ENCODE results near the gene RAB31. TPM values are rescaled to one million over a fixed set of nuclear protein-coding genes. Genes with fewer than 3 reads are reported as not detected.

Gene RAB31
- total and polyA plus RNA-seq, 5 donors: 9.1 to 42.3 (median 24.3) TPM

DNA sequence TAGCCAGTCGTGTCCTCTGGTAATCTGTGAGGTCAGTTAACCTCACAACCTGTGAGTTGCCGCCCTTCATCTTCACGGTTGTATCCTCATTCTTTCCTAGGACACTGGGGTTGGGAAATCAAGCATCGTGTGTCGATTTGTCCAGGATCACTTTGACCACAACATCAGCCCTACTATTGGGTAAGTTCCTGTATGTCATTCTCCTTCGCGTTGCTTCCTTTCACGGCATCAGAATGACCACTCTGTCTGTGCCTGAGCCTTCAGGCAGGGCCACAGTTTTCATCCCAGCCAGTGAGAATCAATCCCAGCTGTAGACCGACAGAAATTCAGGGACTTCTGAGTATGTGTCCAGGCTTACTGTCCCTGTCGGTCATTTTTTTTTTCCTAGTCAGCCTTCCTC, 67.1 kb downstream of the RAB31 start:
- H3K27me3 ChIP-seq (ENCODE audit: control insufficient read depth, insufficient read depth): no peaks in the 10 kb centered on the region
- H3K4me1 ChIP-seq (ENCODE audit: control insufficient read depth, insufficient read depth, low read length): no peaks in the 10 kb centered on the region
- 65% methylated on average over 10 of the region's 10 CpGs for WGBS
- ATAC-seq: peak; percentile 13 to 30
- H3K4me3 ChIP-seq (ENCODE audit: low read length): no peak overlapping the region
- no peak overlapping the region for H3K27ac ChIP-seq (ENCODE audit: low read length)
- H3K9me3 ChIP-seq (ENCODE audit: control insufficient read depth, low read length): no peaks in the 10 kb centered on the region
- intact Hi-C loops (cut with DNase I): loop anchor here in 3 of 4 donors (10.0 kb wide), 2 partner anchors 170 to 200 kb away; no protein-coding TSS in a partner anchor
- DNase-seq: no peak

DNA sequence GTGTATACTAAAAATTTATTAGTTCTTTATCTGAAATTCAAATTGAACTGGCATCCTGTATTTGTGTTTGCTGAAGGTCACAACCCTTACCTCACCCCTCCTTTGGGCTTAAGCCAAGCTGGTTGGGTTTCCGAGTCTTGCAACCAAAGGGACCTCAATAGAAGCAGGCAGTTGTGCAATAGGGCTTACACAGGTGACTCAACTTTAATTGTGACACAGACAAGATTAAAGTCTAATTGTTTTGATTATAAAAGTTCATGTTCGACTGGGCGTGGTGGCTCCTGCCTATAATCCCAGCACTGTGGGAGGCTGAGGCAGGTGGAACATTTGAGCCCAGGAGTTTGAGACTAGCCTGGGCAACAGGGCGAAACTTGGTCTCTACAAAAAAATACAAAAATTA, 71.5 kb downstream of the RAB31 start:
- ATAC-seq (no peak), DNase-seq (no peak)
- WGBS: 88% methylated on average over 4 of the region's 4 CpGs
- intact Hi-C loops (cut with DNase I): loop anchor here in 3 of 4 donors (10.0 kb wide), 2 partner anchors 175 to 205 kb away; no protein-coding TSS in a partner anchor
- H3K4me3 ChIP-seq (ENCODE audit: low read length): no peak overlapping the region
- H3K4me1 ChIP-seq (ENCODE audit: control insufficient read depth, insufficient read depth, low read length): no peaks in the 10 kb centered on the region
- no peak overlapping the region for H3K27ac ChIP-seq (ENCODE audit: low read length)
- H3K27me3 ChIP-seq (ENCODE audit: control insufficient read depth, insufficient read depth): no peaks in the 10 kb centered on the region
- H3K9me3 ChIP-seq (ENCODE audit: control insufficient read depth, low read length): no peaks in the 10 kb centered on the region

DNA sequence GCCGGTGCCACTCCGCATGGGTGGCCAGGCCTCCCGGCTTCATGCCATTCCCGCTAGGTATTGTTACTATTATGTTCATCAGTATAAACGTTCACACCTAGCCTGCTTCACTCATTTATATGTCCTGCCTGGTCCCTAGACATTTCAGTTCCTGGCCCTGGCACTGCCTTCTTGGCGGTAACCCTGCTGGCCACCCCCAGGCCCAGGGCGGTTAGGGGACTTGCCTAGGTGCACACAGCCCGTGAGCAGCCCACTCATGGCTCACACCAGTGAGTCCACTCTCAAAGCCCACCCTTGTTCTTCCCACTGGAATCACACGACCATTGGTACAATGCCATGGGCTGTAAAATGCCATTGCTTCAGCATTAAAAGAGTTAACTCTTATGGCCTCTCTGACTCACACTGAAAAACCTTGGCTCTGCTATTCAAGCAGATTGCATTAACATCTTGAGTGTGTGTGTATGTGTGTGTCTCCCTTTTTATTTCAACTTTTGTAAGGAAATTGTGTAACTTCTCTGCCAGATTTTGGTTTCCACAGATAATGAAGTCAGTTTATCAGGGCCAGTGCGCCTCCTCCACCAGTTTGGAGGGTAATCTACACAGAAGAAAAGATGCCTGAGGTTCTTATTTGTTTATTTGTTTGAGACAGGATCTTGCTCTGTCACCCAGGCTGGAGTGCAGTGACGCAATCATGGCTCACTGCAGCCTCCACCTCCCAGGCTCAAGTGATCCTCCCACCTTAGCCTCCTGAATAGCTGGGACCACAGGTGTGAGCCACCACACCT, 74.2 kb downstream of the RAB31 start:
- 77% methylated on average over 11 of the region's 11 CpGs for WGBS
- ATAC-seq: peak; percentile 66 to 80
- no peak overlapping the region for H3K4me3 ChIP-seq (ENCODE audit: low read length)
- DNase-seq: peak in 1 of 3 donors; percentile 40
- no peak overlapping the region for H3K27ac ChIP-seq (ENCODE audit: low read length)
- no peaks in the 10 kb centered on the region for H3K4me1 ChIP-seq (ENCODE audit: control insufficient read depth, insufficient read depth, low read length)
- H3K27me3 ChIP-seq (ENCODE audit: control insufficient read depth, insufficient read depth): no peaks in the 10 kb centered on the region
- intact Hi-C loops (cut with DNase I): no loop called here
- H3K9me3 ChIP-seq (ENCODE audit: control insufficient read depth, low read length): no peaks in the 10 kb centered on the region

DNA sequence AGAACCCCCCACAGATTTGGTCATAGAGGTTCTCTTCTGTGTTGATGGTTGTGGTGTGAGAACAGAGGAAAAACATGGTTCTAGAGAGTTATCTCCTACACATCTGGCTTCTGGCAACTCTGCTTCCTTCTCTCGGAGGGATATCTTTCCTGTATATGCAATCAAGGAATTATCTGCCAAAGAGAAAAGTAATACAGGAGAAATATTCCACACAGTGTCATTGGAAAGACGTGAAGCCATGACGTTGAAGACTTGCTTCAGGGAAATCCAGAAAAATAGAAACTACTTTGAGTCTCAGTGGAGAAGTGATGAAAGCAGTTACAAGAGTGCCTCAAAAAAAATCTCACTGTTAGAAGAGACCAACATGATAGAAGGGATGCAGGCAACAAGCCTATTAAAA, 78.5 kb downstream of the RAB31 start:
- WGBS: 74% methylated on average over 3 of the region's 3 CpGs
- no peaks in the 10 kb centered on the region for H3K27me3 ChIP-seq (ENCODE audit: control insufficient read depth, insufficient read depth)
- H3K27ac ChIP-seq (ENCODE audit: low read length): no peak overlapping the region
- intact Hi-C loops (cut with DNase I): no loop called here
- no peaks in the 10 kb centered on the region for H3K4me1 ChIP-seq (ENCODE audit: control insufficient read depth, insufficient read depth, low read length)
- no peak for DNase-seq
- H3K9me3 ChIP-seq (ENCODE audit: control insufficient read depth, low read length): no peaks in the 10 kb centered on the region
- ATAC-seq: no peak
- no peak overlapping the region for H3K4me3 ChIP-seq (ENCODE audit: low read length)

DNA sequence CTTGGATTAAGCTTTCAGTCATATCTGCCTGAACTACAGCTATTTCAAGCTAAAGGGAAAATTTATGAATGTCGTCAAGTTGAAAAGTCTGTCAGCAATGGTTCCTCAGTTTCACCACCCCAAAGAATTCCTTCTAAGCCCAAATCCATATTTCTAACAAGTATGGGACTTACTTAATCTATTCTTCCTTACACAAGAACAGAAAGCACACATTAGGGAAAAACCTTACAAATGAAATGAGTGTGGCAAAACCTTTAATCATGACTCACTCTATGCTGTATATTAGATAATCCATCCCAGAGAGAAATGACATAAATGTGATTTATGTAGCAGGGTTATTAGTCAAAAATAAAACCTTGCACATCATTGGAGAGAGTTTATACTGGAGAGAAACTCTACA, 78.9 kb downstream of the RAB31 start:
- no peak for DNase-seq
- WGBS: 87% methylated on average over 1 of the region's 1 CpG
- H3K4me1 ChIP-seq (ENCODE audit: control insufficient read depth, insufficient read depth, low read length): no peaks in the 10 kb centered on the region
- ATAC-seq: no peak
- H3K27ac ChIP-seq (ENCODE audit: low read length): no peak overlapping the region
- intact Hi-C loops (cut with DNase I): no loop called here
- H3K9me3 ChIP-seq (ENCODE audit: control insufficient read depth, low read length): no peaks in the 10 kb centered on the region
- no peak overlapping the region for H3K4me3 ChIP-seq (ENCODE audit: low read length)
- H3K27me3 ChIP-seq (ENCODE audit: control insufficient read depth, insufficient read depth): no peaks in the 10 kb centered on the region

DNA sequence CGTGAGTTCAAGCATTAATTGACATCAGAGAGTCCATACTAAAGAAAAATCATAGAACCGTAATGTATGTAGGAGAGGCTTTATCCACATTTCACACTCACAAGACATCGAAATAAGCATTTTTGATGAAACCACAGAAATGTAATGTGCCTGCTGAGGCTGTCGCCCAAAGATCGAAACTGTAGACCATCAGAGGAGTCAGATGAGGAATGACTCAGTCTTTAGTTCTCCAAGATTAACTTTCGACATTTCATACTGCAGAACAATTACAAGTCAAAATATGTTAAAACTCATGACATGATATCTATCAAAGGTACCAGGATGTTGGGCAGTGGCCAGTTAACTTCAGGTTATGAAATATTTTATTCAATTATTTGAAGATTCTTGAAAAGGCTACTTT, 79.6 kb downstream of the RAB31 start:
- intact Hi-C loops (cut with DNase I): no loop called here
- Histone ChIP-seq H3K9me3 (ENCODE audit: control insufficient read depth, low read length) (no peaks in the 10 kb centered on the region), H3K27me3 (ENCODE audit: control insufficient read depth, insufficient read depth) (no peaks in the 10 kb centered on the region), H3K4me3 (ENCODE audit: low read length) (no peak overlapping the region), H3K4me1 (ENCODE audit: control insufficient read depth, insufficient read depth, low read length) (no peaks in the 10 kb centered on the region), H3K27ac (ENCODE audit: low read length) (no peak overlapping the region)
- DNase-seq (no peak), ATAC-seq (no peak)
- WGBS: 95% methylated on average over 6 of the region's 6 CpGs

DNA sequence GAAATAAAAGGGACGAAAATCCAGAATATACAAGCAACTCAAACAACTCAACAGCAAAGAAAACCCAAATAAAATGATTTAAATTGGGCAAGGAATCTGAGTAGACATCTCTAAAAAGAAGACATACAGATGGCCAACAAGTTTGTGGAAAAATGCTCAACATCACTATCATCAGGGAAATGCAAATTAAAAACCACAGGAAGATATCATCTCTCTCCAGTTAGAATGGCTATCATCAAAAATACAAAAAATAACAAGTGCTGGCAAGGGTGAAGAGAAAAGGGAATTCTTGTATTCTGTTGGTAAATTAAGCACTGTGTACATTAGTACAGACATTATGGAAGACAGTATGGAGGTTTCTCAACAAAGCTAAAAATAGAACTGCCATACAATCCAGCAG, 80.0 kb downstream of the RAB31 start:
- Histone ChIP-seq H3K27ac (ENCODE audit: low read length) (no peak overlapping the region), H3K27me3 (ENCODE audit: control insufficient read depth, insufficient read depth) (no peaks in the 10 kb centered on the region), H3K9me3 (ENCODE audit: control insufficient read depth, low read length) (no peaks in the 10 kb centered on the region), H3K4me1 (ENCODE audit: control insufficient read depth, insufficient read depth, low read length) (no peaks in the 10 kb centered on the region), H3K4me3 (ENCODE audit: low read length) (no peak overlapping the region)
- intact Hi-C loops (cut with DNase I): no loop called here
- 97% methylated on average over 1 of the region's 1 CpG for WGBS
- DNase-seq: no peak
- ATAC-seq: no peak

DNA sequence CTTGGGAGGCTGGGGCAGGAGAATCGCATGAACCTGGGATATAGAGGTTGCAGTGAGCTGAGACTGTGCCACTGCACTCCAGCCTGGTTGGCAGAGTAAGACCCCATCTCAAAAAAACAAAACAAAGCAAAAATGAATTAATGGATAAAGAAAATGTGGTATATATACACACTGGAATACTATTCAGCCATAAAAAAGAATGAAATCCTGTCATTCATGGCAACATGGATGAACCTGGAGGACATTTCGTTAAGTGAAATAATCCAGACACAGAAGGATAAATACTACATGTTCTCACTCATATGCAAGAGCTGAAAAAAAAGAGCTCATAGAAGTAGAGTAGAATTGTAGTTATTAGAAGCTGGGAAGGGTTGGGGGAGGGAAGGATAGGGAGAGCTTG, 80.8 kb downstream of the RAB31 start:
- H3K9me3 ChIP-seq (ENCODE audit: control insufficient read depth, low read length): no peaks in the 10 kb centered on the region
- intact Hi-C loops (cut with DNase I): no loop called here
- DNase-seq: no peak
- no peak overlapping the region for H3K4me3 ChIP-seq (ENCODE audit: low read length)
- no peak for ATAC-seq
- no peaks in the 10 kb centered on the region for H3K27me3 ChIP-seq (ENCODE audit: control insufficient read depth, insufficient read depth)
- 97% methylated on average over 2 of the region's 2 CpGs for WGBS
- no peak overlapping the region for H3K27ac ChIP-seq (ENCODE audit: low read length)
- no peaks in the 10 kb centered on the region for H3K4me1 ChIP-seq (ENCODE audit: control insufficient read depth, insufficient read depth, low read length)

DNA sequence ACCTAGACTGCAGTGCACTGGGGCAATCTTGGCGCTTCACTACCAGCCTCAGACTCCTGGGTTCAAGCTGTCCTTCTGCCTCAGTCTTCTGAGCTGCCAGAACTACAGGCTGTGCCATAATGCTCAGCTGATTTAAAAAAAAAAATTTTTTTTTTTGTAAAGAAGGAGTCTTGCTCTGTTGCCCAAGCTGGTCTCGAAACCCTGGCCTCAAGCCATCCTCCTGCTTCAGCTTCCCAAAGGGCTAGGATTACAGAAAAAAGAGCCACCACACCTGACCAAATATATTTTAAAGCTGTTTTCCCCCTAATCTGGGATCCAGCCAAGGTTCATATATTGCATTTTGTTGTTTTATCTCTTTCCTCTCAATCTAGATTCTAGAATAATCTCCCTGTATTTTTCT, 82.2 kb downstream of the RAB31 start:
- 82% methylated on average over 2 of the region's 2 CpGs for WGBS
- DNase-seq: no peak
- Histone ChIP-seq H3K4me3 (ENCODE audit: low read length) (no peak overlapping the region), H3K9me3 (ENCODE audit: control insufficient read depth, low read length) (no peaks in the 10 kb centered on the region), H3K27ac (ENCODE audit: low read length) (no peak overlapping the region), H3K27me3 (ENCODE audit: control insufficient read depth, insufficient read depth) (no peaks in the 10 kb centered on the region), H3K4me1 (ENCODE audit: control insufficient read depth, insufficient read depth, low read length) (no peaks in the 10 kb centered on the region)
- ATAC-seq: no peak
- intact Hi-C loops (cut with DNase I): no loop called here

DNA sequence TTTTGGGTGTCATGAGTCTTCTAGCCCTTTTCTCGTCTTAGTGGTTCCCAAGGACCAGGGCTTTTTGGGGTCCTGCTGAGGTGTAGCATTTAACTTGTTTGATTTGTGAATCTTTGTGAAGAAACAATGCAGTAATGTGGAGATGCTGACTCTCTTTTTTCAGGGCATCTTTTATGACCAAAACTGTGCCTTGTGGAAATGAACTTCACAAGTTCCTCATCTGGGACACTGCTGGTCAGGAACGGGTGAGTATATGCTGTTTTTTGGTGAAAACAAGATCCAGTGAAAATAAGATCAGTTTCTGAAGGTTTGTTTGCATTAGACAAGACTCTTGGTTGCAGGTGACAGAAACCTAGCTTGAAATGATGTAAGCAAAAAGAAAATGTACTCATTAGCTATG, 83.9 kb downstream of the RAB31 start:
- 94% methylated on average over 2 of the region's 2 CpGs for WGBS
- no peaks in the 10 kb centered on the region for H3K9me3 ChIP-seq (ENCODE audit: control insufficient read depth, low read length)
- H3K27me3 ChIP-seq (ENCODE audit: control insufficient read depth, insufficient read depth): no peaks in the 10 kb centered on the region
- no peaks in the 10 kb centered on the region for H3K4me1 ChIP-seq (ENCODE audit: control insufficient read depth, insufficient read depth, low read length)
- ATAC-seq (no peak), DNase-seq (no peak)
- H3K27ac ChIP-seq (ENCODE audit: low read length): no peak overlapping the region
- intact Hi-C loops (cut with DNase I): no loop called here
- H3K4me3 ChIP-seq (ENCODE audit: low read length): no peak overlapping the region

DNA sequence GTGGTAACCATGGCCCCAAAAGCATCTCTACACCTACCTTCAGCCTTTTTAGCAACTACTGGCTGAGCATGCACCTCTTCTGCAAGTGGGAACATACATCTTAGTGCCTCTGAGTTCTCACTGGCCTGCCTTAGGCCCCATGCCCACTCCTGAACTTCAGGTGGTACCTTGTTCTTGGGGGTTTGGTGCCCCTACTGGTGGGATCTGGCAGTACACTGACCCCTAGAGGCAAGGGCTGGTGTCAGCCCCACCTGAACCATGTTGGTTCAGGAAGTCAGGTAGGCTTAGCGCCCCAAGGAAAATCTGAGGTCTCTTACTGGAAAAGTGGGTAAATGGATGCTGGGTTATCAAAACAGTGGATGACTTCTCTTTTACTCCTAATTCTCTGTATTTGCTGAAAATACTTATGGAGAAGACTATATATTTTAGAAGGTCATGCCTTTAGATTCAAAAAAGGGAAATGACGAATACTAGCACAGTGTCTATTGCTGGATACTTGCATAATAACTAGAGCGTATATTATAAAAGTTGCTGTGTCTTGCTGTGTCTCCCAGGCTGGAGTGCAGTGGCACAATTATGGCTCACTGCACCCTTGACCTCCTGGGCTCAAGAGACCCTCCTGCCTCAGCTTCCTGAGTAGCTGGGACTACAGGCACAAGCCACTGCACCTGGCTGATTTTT, 84.6 kb downstream of the RAB31 start:
- intact Hi-C loops (cut with DNase I): no loop called here
- peak in 1 of 2 donors; percentile 49 for ATAC-seq
- no peak overlapping the region for H3K4me3 ChIP-seq (ENCODE audit: low read length)
- no peaks in the 10 kb centered on the region for H3K4me1 ChIP-seq (ENCODE audit: control insufficient read depth, insufficient read depth, low read length)
- no peaks in the 10 kb centered on the region for H3K27me3 ChIP-seq (ENCODE audit: control insufficient read depth, insufficient read depth)
- peak in 1 of 3 donors; percentile 62 for DNase-seq
- no peak overlapping the region for H3K27ac ChIP-seq (ENCODE audit: low read length)
- whole genome bisulfite sequencing: 91% methylated on average over 3 of the region's 3 CpGs
- no peaks in the 10 kb centered on the region for H3K9me3 ChIP-seq (ENCODE audit: control insufficient read depth, low read length)

Data from right cardiac atrium (tissue), 5 donors.